Measurements from ENCODE around the gene C21orf58. TPM values are rescaled to one million over a fixed set of nuclear protein-coding genes. Genes with fewer than 3 reads are reported as not detected.

Gene C21orf58
- total and polyA plus RNA-seq, 11 donors = 0.64 to 4.0 (median 1.3) TPM

GRCh38 chr21:46361176-46361575, 37.5 kb upstream of the C21orf58 start:
- Histone ChIP-seq H3K36me3 (peaks cover 2 to 86% (median 74%) of the 10 kb centered on the region in 9 donors), H3K4me1 (no peaks in the 10 kb centered on the region), H3K4me3 (no peak overlapping the region), H3K27ac (no peak overlapping the region), H3K9me3 (no peaks in the 10 kb centered on the region), H3K27me3 (no peaks in the 10 kb centered on the region)
- 95 to 97% (median 95%) methylated on average over 10 of the region's 10 CpGs for WGBS, 4 donors
- intact Hi-C loops (cut with DNase I) = no loop called here
- no peak for TF ChIP-seq POLR2A (IDR thresholded peaks at IDR 0.05)
- TF ChIP-seq CTCF (IDR thresholded peaks at IDR 0.05) = no peak
- DNase-seq (no peak), ATAC-seq (no peak)

- H3K27ac ChIP-seq = no peak overlapping the region
- no peaks in the 10 kb centered on the region for H3K27me3 ChIP-seq
- intact Hi-C loops (cut with DNase I) = no loop called here
- H3K9me3 ChIP-seq = no peaks in the 10 kb centered on the region
- H3K4me3 ChIP-seq = no peak overlapping the region
- 92 to 95% (median 93%) methylated on average over 18 to 19 of the region's 19 CpGs for WGBS, 4 donors
- ATAC-seq = no peak
- no peaks in the 10 kb centered on the region for H3K4me1 ChIP-seq
- DNase-seq = no peak
- peaks cover 0 to 93% (median 82%) of the 10 kb centered on the region in 9 donors for H3K36me3 ChIP-seq
- TF ChIP-seq POLR2A (IDR thresholded peaks at IDR 0.05) (no peak), CTCF (IDR thresholded peaks at IDR 0.05) (no peak)
These were observed 34.2 kb upstream of the C21orf58 start for GRCh38 chr21:46357684-46358425.

- ATAC-seq (no peak), DNase-seq (no peak)
- Histone ChIP-seq H3K27ac (no peak overlapping the region), H3K4me3 (no peak overlapping the region), H3K4me1 (no peaks in the 10 kb centered on the region), H3K36me3 (peaks cover 0 to 95% (median 83%) of the 10 kb centered on the region in 9 donors), H3K9me3 (no peaks in the 10 kb centered on the region), H3K27me3 (no peaks in the 10 kb centered on the region)
- WGBS, 4 donors = 78 to 87% (median 85%) methylated on average over 4 of the region's 4 CpGs
- intact Hi-C loops (cut with DNase I) = no loop called here
- no peak for TF ChIP-seq CTCF (IDR thresholded peaks at IDR 0.05)
These were observed 33.6 kb upstream of the C21orf58 start for GRCh38 chr21:46357335-46357604.

GRCh38 chr21:46356494-46357334, 33.0 kb upstream of the C21orf58 start:
- DNase-seq = no peak
- Histone ChIP-seq H3K4me1 (no peaks in the 10 kb centered on the region), H3K4me3 (no peak overlapping the region), H3K27me3 (no peaks in the 10 kb centered on the region), H3K9me3 (no peaks in the 10 kb centered on the region), H3K36me3 (peaks cover 0 to 95% (median 84%) of the 10 kb centered on the region in 9 donors), H3K27ac (no peak overlapping the region)
- TF ChIP-seq POLR2A (IDR thresholded peaks at IDR 0.05) (no peak), CTCF (IDR thresholded peaks at IDR 0.05) (no peak)
- 89 to 90% (median 89%) methylated on average over 23 of the region's 23 CpGs for WGBS, 4 donors
- peak in 3 of 4 donors; percentile 2 to 18 (median 9) for ATAC-seq
- intact Hi-C loops (cut with DNase I) = no loop called here
